H1 (cell line): ENCODE measurements around the gene PPARD.

ENCODE experiments used
- CTBP2 ChIP-seq: IDR thresholded peaks from 2 replicates; pipeline ENCODE4 v1.7.0; 2011; ENCODE audit warnings: borderline replicate concordance, mild to moderate bottlenecking, moderate library complexity, mixed read lengths, low read length; ENCODE audit not compliant: insufficient read depth, insufficient read length
- EZH2 ChIP-seq: fragments of 200-600 bp; sonication (generic); IDR thresholded peaks from 2 replicates; pipeline ENCODE4 v1.7.1; 2012; ENCODE audit warnings: low read depth, mild to moderate bottlenecking, moderate library complexity, low read length, inconsistent platforms; ENCODE audit not compliant: severe bottlenecking
- GABPA ChIP-seq: IDR thresholded peaks from 2 replicates; pipeline ENCODE4 v1.6.1; 2011; ENCODE audit warnings: mild to moderate bottlenecking, low read length, moderate library complexity, borderline replicate concordance; ENCODE audit not compliant: insufficient read depth
- KDM1A ChIP-seq: fragments of 200-600, 300-600 bp; sonication (generic); IDR thresholded peaks from 2 replicates; pipeline ENCODE4 v1.7.1; 2016; ENCODE audit warnings: mild to moderate bottlenecking, low read length, borderline replicate concordance
- PHF8 ChIP-seq: fragments of 200-600 bp; sonication (generic); conservative IDR thresholded peaks from 2 replicates; pipeline ENCODE4 v1.7.1; 2012; ENCODE audit warnings: low read depth, mild to moderate bottlenecking, inconsistent platforms, low read length, moderate library complexity
- POLR2A ChIP-seq, 2 experiments: IDR thresholded peaks; 1 replicate in 1 of 2; 2 replicates in 1 of 2; pipeline ENCODE4 v1.6.1; 2011; ENCODE audit warnings: low read depth in 2 of 2, low read length in 2 of 2, mild to moderate bottlenecking in 2 of 2; ENCODE audit errors: control extremely low read depth in 1 of 2
- POLR2AphosphoS5 ChIP-seq: IDR thresholded peaks from 2 replicates; pipeline ENCODE4 v1.6.1; 2011; ENCODE audit warnings: low read depth, low read length
- SIX5 ChIP-seq: IDR thresholded peaks from 2 replicates; pipeline ENCODE4 v1.6.1; 2011; ENCODE audit warnings: mild to moderate bottlenecking, low read depth, low read length
- SP2 ChIP-seq: IDR thresholded peaks from 2 replicates; pipeline ENCODE4 v1.6.1; 2012; ENCODE audit warnings: mild to moderate bottlenecking, low read length, inconsistent platforms
- TAF1 ChIP-seq: IDR thresholded peaks from 2 replicates; pipeline ENCODE4 v1.6.1; 2011; ENCODE audit warnings: mild to moderate bottlenecking, low read depth, low read length
- YY1 ChIP-seq: IDR thresholded peaks from 2 replicates; pipeline ENCODE4 v1.6.1; 2011; ENCODE audit warnings: low read depth, mild to moderate bottlenecking, low read length
- TF ChIP-seq, protein P1 (sequence below), 3 experiments: IDR thresholded peaks; 1 replicate in 2 of 3; 2 replicates in 1 of 3; pipeline versions ENCODE4 v1.5.1 to v1.6.1; 2011; ENCODE audit warnings: low read length in 3 of 3, mild to moderate bottlenecking in 3 of 3, inconsistent platforms in 2 of 3, low read depth in 1 of 3, moderate library complexity in 1 of 3; ENCODE audit not compliant: insufficient read depth in 1 of 3; ENCODE audit errors: control extremely low read depth in 1 of 3
- TF ChIP-seq, protein P2 (sequence below): IDR thresholded peaks from 2 replicates; pipeline ENCODE4 v1.6.1; 2012; ENCODE audit warnings: inconsistent platforms

DNA sequence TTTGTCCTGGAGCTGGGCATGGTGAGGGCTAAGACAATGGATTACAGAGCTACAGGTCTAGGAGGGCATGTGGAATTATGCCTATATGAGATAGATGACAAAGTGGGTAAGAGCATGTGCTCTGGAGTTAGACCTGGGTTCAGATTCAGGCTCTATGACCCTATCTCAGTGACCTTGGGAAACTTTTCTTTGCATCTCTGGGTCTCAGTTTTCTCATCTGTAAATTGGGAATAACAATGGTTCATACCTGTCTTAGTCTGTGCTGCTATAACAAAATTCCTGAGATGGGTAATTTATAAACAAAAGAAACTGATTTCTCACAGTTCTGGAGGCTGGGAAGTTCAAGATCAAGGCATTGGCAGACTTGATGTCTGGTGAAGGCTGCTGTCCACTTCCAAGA is 30.3 kb downstream of the PPARD start:
- TF ChIP-seq POLR2A (IDR thresholded peaks at IDR 0.05; ENCODE audit: control extremely low read depth in 1 of 2, low read depth in 2 of 2, low read length in 2 of 2) (no peak), SIX5 (no peak), CTBP2 (no peak), TAF1 (no peak), GABPA (no peak), SP2 (no peak), PHF8 (no peak), YY1 (no peak), EZH2 (no peak), POLR2AphosphoS5 (no peak), KDM1A (no peak)
- TF ChIP-seq, protein P1, sequence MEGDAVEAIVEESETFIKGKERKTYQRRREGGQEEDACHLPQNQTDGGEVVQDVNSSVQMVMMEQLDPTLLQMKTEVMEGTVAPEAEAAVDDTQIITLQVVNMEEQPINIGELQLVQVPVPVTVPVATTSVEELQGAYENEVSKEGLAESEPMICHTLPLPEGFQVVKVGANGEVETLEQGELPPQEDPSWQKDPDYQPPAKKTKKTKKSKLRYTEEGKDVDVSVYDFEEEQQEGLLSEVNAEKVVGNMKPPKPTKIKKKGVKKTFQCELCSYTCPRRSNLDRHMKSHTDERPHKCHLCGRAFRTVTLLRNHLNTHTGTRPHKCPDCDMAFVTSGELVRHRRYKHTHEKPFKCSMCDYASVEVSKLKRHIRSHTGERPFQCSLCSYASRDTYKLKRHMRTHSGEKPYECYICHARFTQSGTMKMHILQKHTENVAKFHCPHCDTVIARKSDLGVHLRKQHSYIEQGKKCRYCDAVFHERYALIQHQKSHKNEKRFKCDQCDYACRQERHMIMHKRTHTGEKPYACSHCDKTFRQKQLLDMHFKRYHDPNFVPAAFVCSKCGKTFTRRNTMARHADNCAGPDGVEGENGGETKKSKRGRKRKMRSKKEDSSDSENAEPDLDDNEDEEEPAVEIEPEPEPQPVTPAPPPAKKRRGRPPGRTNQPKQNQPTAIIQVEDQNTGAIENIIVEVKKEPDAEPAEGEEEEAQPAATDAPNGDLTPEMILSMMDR (IDR thresholded peaks at IDR 0.05; ENCODE audit: control extremely low read depth in 1 of 3, insufficient read depth in 1 of 3, low read depth in 1 of 3, low read length in 3 of 3) = no peak
- TF ChIP-seq, protein P2, sequence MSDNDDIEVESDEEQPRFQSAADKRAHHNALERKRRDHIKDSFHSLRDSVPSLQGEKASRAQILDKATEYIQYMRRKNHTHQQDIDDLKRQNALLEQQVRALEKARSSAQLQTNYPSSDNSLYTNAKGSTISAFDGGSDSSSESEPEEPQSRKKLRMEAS = no peak
